ENCODE results near the gene KRTAP10-11.
A peak's percentile ranks its signal among the peaks of the same experiment; 100 is the strongest.
"Not testable (repeated sequence)": the region's sequence is repeated elsewhere in the genome, so short reads cannot be mapped to it uniquely, and the experiment has no call there.

KRTAP10-11 gene

GRCh38 chr21:44646366-44647221, at the start of gene KRTAP10-11:
TSS of gene KRTAP10-11 (plus strand) at chr21:44646414. CDS start at chr21:44646459, 45 bp downstream.
- DNase-seq = not testable (repeated sequence)

GRCh38 chr21:44598061-44598460, 48.2 kb upstream of the KRTAP10-11 start:
- DNase-seq = peak; percentile 25

- DNase-seq = no peak
These were observed 46.8 kb upstream of the KRTAP10-11 start for GRCh38 chr21:44599264-44600029.

- not testable (repeated sequence) for DNase-seq
These were observed 45.9 kb upstream of the KRTAP10-11 start, which contains the start of gene KRTAP10-7 for GRCh38 chr21:44600118-44600978. TSS of gene KRTAP10-7 (plus strand) at chr21:44600597. CDS start at chr21:44600622, 25 bp downstream.

GRCh38 chr21:44601091-44601490, 45.1 kb upstream of the KRTAP10-11 start:
- DNase-seq = not testable (repeated sequence)

- no peak for DNase-seq
These were observed 44.4 kb upstream of the KRTAP10-11 start for GRCh38 chr21:44601596-44602462.

GRCh38 chr21:44602463-44602850, 43.8 kb upstream of the KRTAP10-11 start:
- DNase-seq = no peak

GRCh38 chr21:44603109-44603875, 42.9 kb upstream of the KRTAP10-11 start:
- no peak for DNase-seq

- DNase-seq = no peak
These were observed 42.3 kb upstream of the KRTAP10-11 start for GRCh38 chr21:44603911-44604310.

- no peak for DNase-seq
These were observed 39.7 kb upstream of the KRTAP10-11 start for GRCh38 chr21:44606495-44606894.

- DNase-seq = no peak
These were observed 37.0 kb upstream of the KRTAP10-11 start for GRCh38 chr21:44609193-44609592.

GRCh38 chr21:44610157-44610843, 35.9 kb upstream of the KRTAP10-11 start:
- DNase-seq = not testable (repeated sequence)

GRCh38 chr21:44611551-44611950, 34.7 kb upstream of the KRTAP10-11 start:
- no peak for DNase-seq

- no peak for DNase-seq
These were observed 34.2 kb upstream of the KRTAP10-11 start, which contains the start of gene KRTAP10-8 for GRCh38 chr21:44612029-44612486. TSS of gene KRTAP10-8 (plus strand) at chr21:44612079. CDS start at chr21:44612101, 22 bp downstream.

- no peak for DNase-seq
These were observed 33.5 kb upstream of the KRTAP10-11 start for GRCh38 chr21:44612669-44613229.

- no peak for DNase-seq
These were observed 32.6 kb upstream of the KRTAP10-11 start for GRCh38 chr21:44613386-44614155.

GRCh38 chr21:44614161-44614631, 32.0 kb upstream of the KRTAP10-11 start:
- no peak for DNase-seq

GRCh38 chr21:44614961-44615391, 31.2 kb upstream of the KRTAP10-11 start:
- DNase-seq = no peak

GRCh38 chr21:44615466-44615865, 30.7 kb upstream of the KRTAP10-11 start:
- no peak for DNase-seq
